GM18511 (cell line): ENCODE measurements around the gene AGPS.
"Not testable (repeated sequence)": the region's sequence is repeated elsewhere in the genome, so short reads cannot be mapped to it uniquely, and the experiment has no call there.

Experiments used
- ATAC-seq: cut with Tn5 transposase; IDR thresholded peaks from one replicate; pipeline ENCODE4 v1.9.1; 2021; ENCODE audit warnings: mild to moderate bottlenecking, moderate library complexity; ENCODE audit not compliant: unreplicated experiment

Gene AGPS

GRCh38 chr2:177466337-177467195 is 74.0 kb downstream of the AGPS start:
- ATAC-seq, result no peak

- no peak for ATAC-seq
Observed at GRCh38 chr2:177467646-177468045, 75.1 kb downstream of the AGPS start.

GRCh38 chr2:177471990-177472389 is 79.4 kb downstream of the AGPS start:
- no peak for ATAC-seq

DNA sequence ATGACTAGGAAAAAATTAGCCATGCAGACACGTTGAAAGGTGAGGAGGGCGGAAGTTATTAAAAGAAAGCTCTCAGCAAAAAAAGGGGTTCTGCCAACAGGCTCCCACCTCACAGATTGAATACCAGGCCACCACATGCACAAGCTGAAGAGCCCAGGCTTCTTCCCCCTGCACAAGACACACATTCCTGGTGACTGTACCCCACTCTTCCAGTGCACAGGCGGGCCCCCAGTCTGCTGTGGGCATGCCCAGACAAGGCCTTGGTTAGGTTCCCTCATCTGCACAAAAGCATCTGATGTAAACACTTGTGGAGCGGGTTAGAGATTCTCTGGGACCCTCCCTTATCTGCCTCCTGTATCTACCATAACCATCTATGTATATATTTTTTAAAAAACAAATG is 81.7 kb downstream of the AGPS start:
- no peak for ATAC-seq

DNA sequence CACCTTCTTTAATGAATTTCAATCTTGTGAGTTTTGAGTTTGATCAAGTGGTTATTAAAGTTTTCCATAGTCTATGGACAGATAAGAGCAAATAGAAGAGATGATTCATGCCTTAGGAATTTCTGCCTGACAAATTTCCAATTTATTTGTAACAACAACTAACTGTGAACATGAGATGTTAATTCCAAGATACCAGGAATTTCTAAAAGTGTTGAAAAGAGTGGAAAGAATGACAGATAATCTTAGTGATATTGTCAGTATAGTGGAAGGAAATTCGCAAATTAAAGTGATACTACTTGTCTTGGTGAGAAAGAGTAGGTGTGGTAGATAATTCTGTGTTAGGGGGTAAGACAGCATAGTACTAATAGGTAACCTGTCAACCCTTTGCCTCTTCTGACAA is 82.4 kb downstream of the AGPS start:
- ATAC-seq, result no peak

DNA sequence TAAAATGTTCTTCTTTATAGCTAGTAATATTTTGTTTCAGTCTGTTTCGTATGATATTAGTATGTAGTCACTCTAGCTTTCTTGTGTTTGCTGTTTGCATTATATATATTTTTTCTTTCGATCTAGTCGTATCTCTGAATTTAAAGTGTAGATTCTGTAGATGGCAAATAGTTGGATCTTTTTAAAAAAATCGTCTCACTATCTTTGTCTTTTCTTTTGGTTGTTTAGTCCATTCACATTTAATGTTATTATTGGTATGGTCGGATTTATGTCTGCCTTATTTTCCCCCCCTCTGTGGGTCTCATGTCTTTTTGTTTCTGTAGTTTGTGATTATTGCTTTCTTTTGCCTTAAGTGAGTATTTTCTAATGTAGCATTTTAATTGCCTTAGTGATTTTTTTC is 84.3 kb downstream of the AGPS start:
- ATAC-seq, result no peak

DNA sequence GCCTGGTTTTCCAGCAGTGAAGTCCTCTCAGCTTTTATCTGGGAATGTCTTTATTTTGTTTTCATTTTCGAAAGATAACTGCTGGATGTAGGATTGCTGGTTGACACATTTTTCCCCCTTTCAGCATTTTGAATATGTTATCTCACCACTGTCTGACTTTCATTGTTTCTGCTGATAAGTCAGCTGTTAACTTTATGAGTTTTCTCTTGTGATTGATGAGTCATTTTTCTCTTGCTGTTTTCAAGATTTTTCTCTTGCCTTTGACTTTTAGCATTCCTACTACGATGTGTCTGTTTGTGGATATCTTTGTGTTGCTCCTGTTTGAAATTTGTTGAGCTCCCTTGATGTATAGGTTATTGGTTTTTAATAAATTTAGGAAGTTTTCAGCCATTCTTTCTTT is 85.5 kb downstream of the AGPS start:
- no peak for ATAC-seq

GRCh38 chr2:177478907-177479306 is 86.3 kb downstream of the AGPS start:
- ATAC-seq, result no peak

GRCh38 chr2:177482195-177482594 is 89.6 kb downstream of the AGPS start:
- ATAC-seq, result no peak

DNA sequence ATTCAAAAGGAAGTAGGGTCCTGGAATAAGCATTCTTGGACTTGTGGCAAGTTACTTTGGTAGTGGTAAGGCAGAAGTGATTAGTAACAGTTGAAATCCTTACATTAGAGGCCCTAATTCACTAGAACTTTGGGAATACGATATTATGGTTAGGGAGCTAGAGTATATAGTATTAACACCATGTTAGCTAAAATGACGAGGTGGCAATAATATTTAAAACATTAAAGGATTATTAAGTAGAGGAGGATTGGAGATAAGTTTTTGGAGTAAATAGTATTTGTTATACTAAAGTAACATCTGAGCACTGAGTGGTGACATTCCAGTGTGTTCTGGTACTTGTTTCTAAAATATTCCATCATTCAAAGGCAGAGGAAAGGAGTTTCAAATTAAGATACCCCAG is 91.0 kb downstream of the AGPS start:
- ATAC-seq, result no peak

GRCh38 chr2:177484180-177484795 is 91.7 kb downstream of the AGPS start:
- no peak for ATAC-seq

GRCh38 chr2:177485657-177486056 is 93.1 kb downstream of the AGPS start:
- not testable (repeated sequence) for ATAC-seq

- no peak for ATAC-seq
Observed at GRCh38 chr2:177489719-177490301, 97.2 kb downstream of the AGPS start.

DNA sequence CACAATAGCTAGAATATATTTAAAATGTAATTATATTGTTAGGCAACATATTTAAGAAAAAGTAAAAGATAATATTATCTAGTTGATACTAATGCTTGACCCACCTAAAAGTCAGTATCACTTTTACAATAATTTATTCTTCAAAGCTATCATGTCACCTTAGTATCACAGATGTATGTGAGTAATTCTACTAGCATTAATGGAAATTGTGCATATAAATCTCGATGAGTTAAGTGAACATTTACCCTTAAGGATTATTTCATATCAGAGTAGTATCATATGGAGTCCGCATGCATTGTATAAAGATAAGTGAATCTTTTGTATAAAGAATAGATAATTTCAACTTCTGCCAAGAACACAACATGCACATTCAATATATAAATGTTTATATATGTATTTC is 103.4 kb downstream of the AGPS start:
- no peak for ATAC-seq

- ATAC-seq, result no peak
Observed at GRCh38 chr2:177496921-177497320, 104.3 kb downstream of the AGPS start.

DNA sequence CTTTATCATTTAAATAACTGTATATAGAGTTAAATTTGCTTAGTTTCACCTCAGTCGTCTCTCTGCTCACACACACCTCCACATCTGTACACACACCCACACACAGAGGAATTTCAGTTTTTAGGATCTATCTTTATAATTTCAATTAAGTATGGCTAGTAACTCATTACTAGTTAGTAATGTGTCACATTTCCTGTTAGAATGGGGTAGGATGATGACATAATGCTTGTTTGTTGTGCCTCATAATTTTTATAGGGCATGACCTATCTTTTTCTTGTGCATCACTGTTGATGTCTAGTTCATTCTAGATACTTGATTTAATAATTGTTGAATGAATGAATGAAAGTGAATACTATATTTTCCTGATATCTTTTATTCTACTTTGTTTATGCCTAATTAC is 108.6 kb downstream of the AGPS start:
- peak; percentile 77 for ATAC-seq

DNA sequence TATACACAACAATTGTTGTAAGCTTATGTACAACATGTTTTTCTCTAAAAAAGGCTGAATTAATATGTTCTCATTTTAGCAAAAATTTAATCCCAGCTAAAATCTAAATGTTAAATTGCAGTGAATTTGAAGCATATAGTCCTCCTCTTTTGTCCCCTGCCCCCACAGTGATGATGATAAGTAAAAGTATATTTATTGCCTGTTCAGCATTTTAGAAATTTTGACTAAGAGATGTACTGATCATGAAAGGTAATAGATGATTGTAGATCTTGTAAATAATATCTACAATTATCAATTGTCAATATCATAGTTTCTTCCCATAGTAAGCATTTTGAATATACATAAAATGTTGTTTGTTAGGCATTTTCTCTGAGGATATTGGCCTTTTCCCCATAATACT is 113.9 kb downstream of the AGPS start:
- no peak for ATAC-seq

DNA sequence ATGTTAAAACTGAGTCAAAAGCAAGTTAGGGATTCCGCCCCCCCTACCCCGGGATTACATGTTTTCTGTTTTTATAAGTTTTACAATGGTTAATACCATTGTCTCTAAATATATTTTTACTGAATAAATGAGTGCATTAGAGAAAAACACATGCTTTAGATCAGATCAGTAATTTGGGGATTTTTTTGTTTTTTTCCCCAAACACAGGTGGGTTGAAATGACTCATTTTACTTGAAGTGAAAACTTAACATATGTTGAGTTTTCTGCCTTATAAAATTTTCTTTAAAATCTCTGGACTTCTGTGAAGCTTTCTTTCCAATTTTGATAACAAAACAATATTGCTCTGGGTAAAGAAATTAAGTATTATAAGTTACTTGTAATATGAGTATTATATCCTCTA is 114.4 kb downstream of the AGPS start:
- no peak for ATAC-seq

- ATAC-seq, result no peak
Observed at GRCh38 chr2:177516824-177517544, 124.4 kb downstream of the AGPS start.

- no peak for ATAC-seq
Observed at GRCh38 chr2:177518754-177519153, 126.2 kb downstream of the AGPS start.

GRCh38 chr2:177519534-177520115 is 127.1 kb downstream of the AGPS start:
- ATAC-seq, result no peak
